GM23338 (cell line): ENCODE measurements around the gene PSMD6. TPM values are rescaled to one million over a fixed set of nuclear protein-coding genes. Genes with fewer than 3 reads are reported as not detected.

Experiments
- ATAC-seq: fragments of 200-7000 bp; cut with Tn5 transposase; 3 replicates; pipeline ENCODE4 v1.9.1; 2020
- DNase-seq: peaks from one replicate; pipeline ENCODE4 v3.0.0-alpha.2; 2015; ENCODE audit warnings: low spot score
- H2AFZ ChIP-seq: fragments of 200-600 bp; sonication (generic); 2 replicates; pipeline ENCODE4 v1.8.0; 2016; ENCODE audit warnings: antibody characterized with exemption, mild to moderate bottlenecking, moderate library complexity
- H3F3A ChIP-seq: fragments of 200-600 bp; sonication (generic); replicated peaks from 2 replicates; pipeline ENCODE4 v1.8.0; 2017; ENCODE audit warnings: antibody characterized with exemption, mixed run types, low read depth
- H3K27ac ChIP-seq: fragments of 200-600 bp; sonication (generic); 2 replicates; pipeline ENCODE4 v1.6.1; 2016; ENCODE audit warnings: low read depth
- H3K27me3 ChIP-seq: fragments of 200-600 bp; sonication (generic); 2 replicates; pipeline ENCODE4 v1.8.0; 2016; ENCODE audit warnings: mild to moderate bottlenecking, mixed run types, moderate library complexity; ENCODE audit not compliant: insufficient read depth
- H3K36me3 ChIP-seq: fragments of 200-600 bp; sonication (generic); 2 replicates; pipeline ENCODE4 v1.8.0; 2016; ENCODE audit warnings: mild to moderate bottlenecking; ENCODE audit not compliant: insufficient read depth
- H3K4me1 ChIP-seq: fragments of 200-600 bp; sonication (generic); 2 replicates; pipeline ENCODE4 v1.8.0; 2016; ENCODE audit warnings: mild to moderate bottlenecking, moderate library complexity; ENCODE audit not compliant: insufficient read depth
- H3K4me2 ChIP-seq: fragments of 200-600 bp; sonication (generic); 2 replicates; pipeline ENCODE4 v1.7.1; 2017; ENCODE audit warnings: mixed run types
- H3K4me3 ChIP-seq: fragments of 200-600 bp; sonication (generic); 2 replicates; pipeline ENCODE4 v1.6.1; 2016; ENCODE audit warnings: mixed run types
- H3K79me2 ChIP-seq: fragments of 200-600 bp; sonication (generic); replicated peaks from 2 replicates; pipeline ENCODE4 v1.8.0; 2017; ENCODE audit warnings: mild to moderate bottlenecking; ENCODE audit not compliant: insufficient read depth
- H3K9me2 ChIP-seq: fragments of 200-600 bp; sonication (generic); 2 replicates; pipeline ENCODE4 v1.8.0; 2017; ENCODE audit not compliant: insufficient read depth
- H4K20me1 ChIP-seq: fragments of 200-600 bp; sonication (generic); replicated peaks from 2 replicates; pipeline ENCODE4 v1.8.0; 2017; ENCODE audit warnings: mild to moderate bottlenecking; ENCODE audit not compliant: insufficient read depth
- H3K27ac Mint-ChIP-seq: 2 replicates; pipeline ENCODE4 v1.8.0; 2020; ENCODE audit warnings: inconsistent platforms, mild to moderate bottlenecking, moderate library complexity, mixed read lengths
- H3K27me3 Mint-ChIP-seq: 3 replicates; pipeline ENCODE4 v1.8.0; 2022; ENCODE audit warnings: low read depth, mild to moderate bottlenecking, moderate library complexity, mixed read lengths, inconsistent platforms; ENCODE audit not compliant: insufficient read depth, poor library complexity
- H3K36me3 Mint-ChIP-seq: 3 replicates; pipeline ENCODE4 v1.8.0; 2021; ENCODE audit warnings: low read depth, mild to moderate bottlenecking, inconsistent platforms, moderate library complexity, mixed read lengths
- H3K4me1 Mint-ChIP-seq: 3 replicates; pipeline ENCODE4 v1.8.0; 2020; ENCODE audit warnings: mild to moderate bottlenecking, inconsistent platforms, mixed read lengths
- H3K4me3 Mint-ChIP-seq: 3 replicates; pipeline ENCODE4 v1.8.0; 2021; ENCODE audit warnings: moderate library complexity, mild to moderate bottlenecking, inconsistent platforms, mixed read lengths
- H3K9me3 Mint-ChIP-seq: 3 replicates; pipeline ENCODE4 v1.8.0; 2020; ENCODE audit warnings: moderate library complexity, mild to moderate bottlenecking, inconsistent platforms, mixed read lengths
- CREB1 ChIP-seq: fragments of 250-450 bp; sonication (Bioruptor Pico); IDR thresholded peaks from 2 replicates; pipeline ENCODE4 v1.5.0; 2020; ENCODE audit warnings: low read depth, mild to moderate bottlenecking, moderate library complexity
- EZH2 ChIP-seq: fragments of 200-600 bp; sonication (generic); IDR thresholded peaks from one replicate; pipeline ENCODE4 v1.8.0; 2017; ENCODE audit warnings: antibody characterized with exemption, mild to moderate bottlenecking, low read depth; ENCODE audit not compliant: unreplicated experiment
- EZH2phosphoT487 ChIP-seq: fragments of 200-600 bp; sonication (generic); IDR thresholded peaks from one replicate; pipeline ENCODE4 v1.8.1; 2018; ENCODE audit warnings: antibody characterized with exemption; ENCODE audit not compliant: unreplicated experiment
- NANOG ChIP-seq: IDR thresholded peaks from 2 replicates; pipeline ENCODE4 v1.6.1; 2016; ENCODE audit warnings: antibody characterized with exemption, borderline replicate concordance
- POLR2AphosphoS5 ChIP-seq: IDR thresholded peaks from 2 replicates; pipeline ENCODE4 v1.6.1; 2016; ENCODE audit warnings: antibody characterized with exemption, low read depth
- STAT1 ChIP-seq: IDR thresholded peaks from one replicate; pipeline ENCODE4 v1.6.1; 2016; ENCODE audit warnings: antibody characterized with exemption; ENCODE audit not compliant: unreplicated experiment
- polyA plus RNA-seq: library from polyadenylated mRNA; unstranded; fragments of >200 nt; fragmentation: Nextera tagmentation; extraction: Ambion mirVana; gene quantifications from 2 replicates; pipeline ENCODE4 v1.2.1, GENCODE V29; 2016
- total RNA-seq: library from RNA; depleted of rRNA; stranded (reverse); fragments of >200 nt; shearing (Covaris generic); gene quantifications from 2 replicates; pipeline ENCODE4 v1.2.3, GENCODE V29; 2014
- TF ChIP-seq, protein P1 (sequence below): IDR thresholded peaks from 2 replicates; pipeline ENCODE4 v1.6.1; 2016; ENCODE audit warnings: antibody characterized with exemption
- TF ChIP-seq, protein P2 (sequence below): fragments of 250-450 bp; sonication (Bioruptor Pico); IDR thresholded peaks from 2 replicates; pipeline ENCODE4 v1.5.0; 2020; ENCODE audit warnings: mild to moderate bottlenecking, moderate library complexity

Gene PSMD6
- total and polyA plus RNA-seq, 2 experiments from 2014 or later, result 98.1 to 205 TPM

DNA sequence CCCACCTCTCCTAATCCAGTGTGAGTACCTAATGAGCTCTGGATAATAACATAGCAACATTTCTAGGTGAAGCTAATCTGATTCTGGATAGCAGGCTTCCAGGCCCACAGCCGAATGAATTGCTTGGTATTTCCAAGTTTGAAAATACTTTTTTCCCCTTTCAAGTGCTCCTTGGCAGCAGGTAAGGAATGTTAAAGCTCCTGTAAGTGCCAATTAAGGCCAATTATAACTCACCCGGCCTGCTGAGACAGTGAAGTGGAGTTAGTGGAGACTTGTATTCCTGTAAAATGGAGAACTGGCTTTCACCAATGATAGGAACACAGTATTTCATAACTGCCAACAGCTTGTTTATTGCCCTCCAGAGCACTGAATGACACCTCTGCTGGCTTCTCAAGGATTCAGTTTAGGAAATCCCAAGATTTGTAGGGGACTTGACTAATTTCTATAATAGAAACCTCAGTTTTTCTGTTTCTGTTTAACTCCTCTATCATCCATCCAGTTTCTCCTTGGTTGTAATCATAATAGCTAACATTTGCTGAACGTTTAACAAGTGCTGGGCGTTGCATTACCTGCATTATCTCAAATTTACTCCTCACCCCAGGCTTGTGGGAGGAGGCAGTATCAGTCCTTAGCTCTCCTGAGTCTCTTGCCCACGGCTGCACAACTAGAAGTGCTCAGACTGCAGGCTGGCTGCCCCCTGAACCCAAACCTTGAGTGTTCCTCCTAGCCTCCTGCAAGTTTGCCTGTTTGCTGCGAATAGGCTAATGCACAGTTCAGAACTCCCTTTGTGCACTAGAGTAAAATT is 58.4 kb downstream of the PSMD6 start:
- no peak for DNase-seq
- H3K9me3 Mint-ChIP-seq, result no peaks in the 10 kb centered on the region
- no peak for ATAC-seq
- no peaks in the 10 kb centered on the region for H4K20me1 ChIP-seq
- no peak for TF ChIP-seq EZH2phosphoT487
- no peak for TF ChIP-seq CREB1 (CRISPR knock-in tag)
- TF ChIP-seq, protein P1, sequence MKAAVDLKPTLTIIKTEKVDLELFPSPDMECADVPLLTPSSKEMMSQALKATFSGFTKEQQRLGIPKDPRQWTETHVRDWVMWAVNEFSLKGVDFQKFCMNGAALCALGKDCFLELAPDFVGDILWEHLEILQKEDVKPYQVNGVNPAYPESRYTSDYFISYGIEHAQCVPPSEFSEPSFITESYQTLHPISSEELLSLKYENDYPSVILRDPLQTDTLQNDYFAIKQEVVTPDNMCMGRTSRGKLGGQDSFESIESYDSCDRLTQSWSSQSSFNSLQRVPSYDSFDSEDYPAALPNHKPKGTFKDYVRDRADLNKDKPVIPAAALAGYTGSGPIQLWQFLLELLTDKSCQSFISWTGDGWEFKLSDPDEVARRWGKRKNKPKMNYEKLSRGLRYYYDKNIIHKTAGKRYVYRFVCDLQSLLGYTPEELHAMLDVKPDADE, result no peak
- no peak for TF ChIP-seq NANOG
- TF ChIP-seq STAT1, result no peak
- no peak for TF ChIP-seq POLR2AphosphoS5
- TF ChIP-seq, protein P2, sequence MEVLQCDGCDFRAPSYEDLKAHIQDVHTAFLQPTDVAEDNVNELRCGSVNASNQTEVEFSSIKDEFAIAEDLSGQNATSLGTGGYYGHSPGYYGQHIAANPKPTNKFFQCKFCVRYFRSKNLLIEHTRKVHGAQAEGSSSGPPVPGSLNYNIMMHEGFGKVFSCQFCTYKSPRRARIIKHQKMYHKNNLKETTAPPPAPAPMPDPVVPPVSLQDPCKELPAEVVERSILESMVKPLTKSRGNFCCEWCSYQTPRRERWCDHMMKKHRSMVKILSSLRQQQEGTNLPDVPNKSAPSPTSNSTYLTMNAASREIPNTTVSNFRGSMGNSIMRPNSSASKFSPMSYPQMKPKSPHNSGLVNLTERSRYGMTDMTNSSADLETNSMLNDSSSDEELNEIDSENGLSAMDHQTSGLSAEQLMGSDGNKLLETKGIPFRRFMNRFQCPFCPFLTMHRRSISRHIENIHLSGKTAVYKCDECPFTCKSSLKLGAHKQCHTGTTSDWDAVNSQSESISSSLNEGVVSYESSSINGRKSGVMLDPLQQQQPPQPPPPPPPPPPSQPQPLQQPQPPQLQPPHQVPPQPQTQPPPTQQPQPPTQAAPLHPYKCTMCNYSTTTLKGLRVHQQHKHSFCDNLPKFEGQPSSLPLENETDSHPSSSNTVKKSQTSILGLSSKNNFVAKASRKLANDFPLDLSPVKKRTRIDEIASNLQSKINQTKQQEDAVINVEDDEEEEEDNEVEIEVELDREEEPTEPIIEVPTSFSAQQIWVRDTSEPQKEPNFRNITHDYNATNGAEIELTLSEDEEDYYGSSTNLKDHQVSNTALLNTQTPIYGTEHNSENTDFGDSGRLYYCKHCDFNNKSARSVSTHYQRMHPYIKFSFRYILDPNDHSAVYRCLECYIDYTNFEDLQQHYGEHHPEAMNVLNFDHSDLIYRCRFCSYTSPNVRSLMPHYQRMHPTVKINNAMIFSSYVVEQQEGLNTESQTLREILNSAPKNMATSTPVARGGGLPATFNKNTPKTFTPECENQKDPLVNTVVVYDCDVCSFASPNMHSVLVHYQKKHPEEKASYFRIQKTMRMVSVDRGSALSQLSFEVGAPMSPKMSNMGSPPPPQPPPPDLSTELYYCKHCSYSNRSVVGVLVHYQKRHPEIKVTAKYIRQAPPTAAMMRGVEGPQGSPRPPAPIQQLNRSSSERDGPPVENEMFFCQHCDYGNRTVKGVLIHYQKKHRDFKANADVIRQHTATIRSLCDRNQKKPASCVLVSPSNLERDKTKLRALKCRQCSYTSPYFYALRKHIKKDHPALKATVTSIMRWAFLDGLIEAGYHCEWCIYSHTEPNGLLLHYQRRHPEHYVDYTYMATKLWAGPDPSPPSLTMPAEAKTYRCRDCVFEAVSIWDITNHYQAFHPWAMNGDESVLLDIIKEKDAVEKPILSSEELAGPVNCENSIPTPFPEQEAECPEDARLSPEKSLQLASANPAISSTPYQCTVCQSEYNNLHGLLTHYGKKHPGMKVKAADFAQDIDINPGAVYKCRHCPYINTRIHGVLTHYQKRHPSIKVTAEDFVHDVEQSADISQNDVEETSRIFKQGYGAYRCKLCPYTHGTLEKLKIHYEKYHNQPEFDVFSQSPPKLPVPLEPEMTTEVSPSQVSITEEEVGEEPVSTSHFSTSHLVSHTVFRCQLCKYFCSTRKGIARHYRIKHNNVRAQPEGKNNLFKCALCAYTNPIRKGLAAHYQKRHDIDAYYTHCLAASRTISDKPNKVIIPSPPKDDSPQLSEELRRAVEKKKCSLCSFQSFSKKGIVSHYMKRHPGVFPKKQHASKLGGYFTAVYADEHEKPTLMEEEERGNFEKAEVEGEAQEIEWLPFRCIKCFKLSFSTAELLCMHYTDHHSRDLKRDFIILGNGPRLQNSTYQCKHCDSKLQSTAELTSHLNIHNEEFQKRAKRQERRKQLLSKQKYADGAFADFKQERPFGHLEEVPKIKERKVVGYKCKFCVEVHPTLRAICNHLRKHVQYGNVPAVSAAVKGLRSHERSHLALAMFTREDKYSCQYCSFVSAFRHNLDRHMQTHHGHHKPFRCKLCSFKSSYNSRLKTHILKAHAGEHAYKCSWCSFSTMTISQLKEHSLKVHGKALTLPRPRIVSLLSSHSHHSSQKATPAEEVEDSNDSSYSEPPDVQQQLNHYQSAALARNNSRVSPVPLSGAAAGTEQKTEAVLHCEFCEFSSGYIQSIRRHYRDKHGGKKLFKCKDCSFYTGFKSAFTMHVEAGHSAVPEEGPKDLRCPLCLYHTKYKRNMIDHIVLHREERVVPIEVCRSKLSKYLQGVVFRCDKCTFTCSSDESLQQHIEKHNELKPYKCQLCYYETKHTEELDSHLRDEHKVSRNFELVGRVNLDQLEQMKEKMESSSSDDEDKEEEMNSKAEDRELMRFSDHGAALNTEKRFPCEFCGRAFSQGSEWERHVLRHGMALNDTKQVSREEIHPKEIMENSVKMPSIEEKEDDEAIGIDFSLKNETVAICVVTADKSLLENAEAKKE (CRISPR knock-in tag), result no peak
- no peak for TF ChIP-seq EZH2
- H3K27ac Mint-ChIP-seq, result peak overlapping the region; percentile 79
- no peaks in the 10 kb centered on the region for H3K36me3 Mint-ChIP-seq
- H3K9me2 ChIP-seq, result no peaks in the 10 kb centered on the region
- no peaks in the 10 kb centered on the region for H3K27me3 ChIP-seq
- no peaks in the 10 kb centered on the region for H3K36me3 ChIP-seq
- no peak overlapping the region for H2AFZ ChIP-seq
- H3K79me2 ChIP-seq, result peaks cover 7% of the 10 kb centered on the region; the same call in 1 of the 2 replicates
- H3K4me2 ChIP-seq, result no peak overlapping the region
- no peak overlapping the region for H3K4me3 ChIP-seq
- 0 out of 2 replicates have a peak overlapping the region, but pooled peaks have one; percentile 7 for H3K27ac ChIP-seq
- H3K4me1 Mint-ChIP-seq, result peaks cover 67% of the 10 kb centered on the region
- H3K27me3 Mint-ChIP-seq, result peaks cover 3% of the 10 kb centered on the region
- H3K4me1 ChIP-seq, result peaks cover 47% of the 10 kb centered on the region
- no peak overlapping the region for H3K4me3 Mint-ChIP-seq
- H3F3A ChIP-seq, result no peaks in the 10 kb centered on the region
